ENCODE data around the gene RHEBL1. TPM values are rescaled to one million over a fixed set of nuclear protein-coding genes. Genes with fewer than 3 reads are reported as not detected.

The RHEBL1 gene
- total and polyA plus RNA-seq, 2 of the 4 experiments (the other 2 are of a cell fraction), result 0.62 to 0.72 TPM

- in situ Hi-C loops (cut with MboI; ENCODE audit: low sequenced_read_pairs), result no loop called here
- CTCF ChIA-PET, result interaction anchor here (0.5 kb wide), 1 partner anchor 146 kb away, joined by 3 read pairs; no protein-coding TSS in a partner anchor
- no peak for DNase-seq
These were observed 15.3 kb downstream of the RHEBL1 start for GRCh38 chr12:49054524-49054923.

More at GRCh38 chr12:49054524-49054923, 15.3 kb downstream of the RHEBL1 start:
- H4K20me1 ChIP-seq (ENCODE audit: insufficient read depth, low read length), result peaks cover 97% of the 10 kb centered on the region
- no peak overlapping the region for H3K23ac ChIP-seq (ENCODE audit: low read depth, low read length)
- H3K9me3 ChIP-seq (ENCODE audit: control insufficient read depth, insufficient read depth, low read length), result no peaks in the 10 kb centered on the region
- no peak overlapping the region for H3K9ac ChIP-seq (ENCODE audit: low read depth, low read length)
- no CpG with 5 or more reads among the region's 10 CpGs for WGBS, 2 experiments (ENCODE audit: extremely low coverage in 2 of 2, insufficient read length in 1 of 2)
- no peak overlapping the region for H3K27ac ChIP-seq (ENCODE audit: insufficient read depth, low read length)
- H2AK5ac ChIP-seq (ENCODE audit: low read depth, low read length), result no peak overlapping the region
- peaks cover 14% of the 10 kb centered on the region for H3K4me1 ChIP-seq (ENCODE audit: control insufficient read depth, insufficient read depth, low read length)
- no peak overlapping the region for H2AK9ac ChIP-seq (replicated peaks; ENCODE audit: low read depth, low read length, poor library complexity)
- H2BK5ac ChIP-seq (ENCODE audit: low read depth, low read length, poor library complexity, severe bottlenecking), result no peak overlapping the region
- H2BK15ac ChIP-seq (ENCODE audit: low read depth, low read length), result no peak overlapping the region
- no peak overlapping the region for H3K4me3 ChIP-seq (ENCODE audit: insufficient read depth, low read depth, low read length)
- H2AFZ ChIP-seq (replicated peaks; ENCODE audit: low read length, poor library complexity), result no peak overlapping the region
- peaks cover 33% of the 10 kb centered on the region for H3K9me1 ChIP-seq (ENCODE audit: insufficient read depth, low read length)
- H3K4ac ChIP-seq (ENCODE audit: low read depth, low read length), result no peak overlapping the region
- intact Hi-C loops (cut with micrococcal nuclease) (no loop called here), dilution Hi-C loops (cut with HindIII; ENCODE audit: low sequenced_read_pairs, unreplicated experiment) (no loop called here)
- H3K36me3 ChIP-seq (ENCODE audit: control insufficient read depth, insufficient read depth, low read length), result peaks cover 55% of the 10 kb centered on the region
- BruUV-seq (replicated peaks), result no TSS peak
- H3K79me1 ChIP-seq (ENCODE audit: low read depth in 1 of 2, low read length in 2 of 2), result peaks cover 22 to 89% of the 10 kb centered on the region in 2 experiments; a peak in 3 of 4 replicates
- H4K5ac ChIP-seq (ENCODE audit: low read depth, low read length), result no peak overlapping the region
- no peak overlapping the region for H3K56ac ChIP-seq (ENCODE audit: extremely low read depth, insufficient read depth, low read length)
- H2BK20ac ChIP-seq (ENCODE audit: low read depth, low read length), result no peak overlapping the region
- no peak overlapping the region for H4K91ac ChIP-seq (ENCODE audit: insufficient read depth, low read depth, low read length)
- no peak overlapping the region for H3K14ac ChIP-seq (replicated peaks; ENCODE audit: low read depth, low read length)
- no peak overlapping the region for H2BK120ac ChIP-seq (ENCODE audit: low read depth, low read length)
- POLR2A ChIA-PET (ENCODE audit: unreplicated experiment), result no interaction called here
- H3K18ac ChIP-seq (ENCODE audit: low read depth, low read length), result no peak overlapping the region
- no peak for ATAC-seq (ENCODE audit: low read depth)
- TF ChIP-seq MAFK (IDR thresholded peaks at IDR 0.05; ENCODE audit: low read depth, low read length) (no peak), NFE2L2 (IDR thresholded peaks at IDR 0.05; ENCODE audit: low read depth, low read length) (no peak), MAZ (IDR thresholded peaks at IDR 0.05; ENCODE audit: borderline replicate concordance, low read depth, low read length) (no peak), FOS (IDR thresholded peaks at IDR 0.05; ENCODE audit: low read depth, low read length) (no peak), RFX5 (IDR thresholded peaks at IDR 0.05; ENCODE audit: low read depth, low read length) (no peak), RCOR1 (IDR thresholded peaks at IDR 0.05; ENCODE audit: insufficient replicate concordance, low read length) (no peak), CEBPB (IDR thresholded peaks at IDR 0.05; ENCODE audit: low read depth, low read length) (no peak), SMC3 (IDR thresholded peaks at IDR 0.05; ENCODE audit: low read depth, low read length) (no peak), MXI1 (IDR thresholded peaks at IDR 0.05; ENCODE audit: borderline replicate concordance, low read depth, low read length) (no peak)
- TF ChIP-seq, protein P1, sequence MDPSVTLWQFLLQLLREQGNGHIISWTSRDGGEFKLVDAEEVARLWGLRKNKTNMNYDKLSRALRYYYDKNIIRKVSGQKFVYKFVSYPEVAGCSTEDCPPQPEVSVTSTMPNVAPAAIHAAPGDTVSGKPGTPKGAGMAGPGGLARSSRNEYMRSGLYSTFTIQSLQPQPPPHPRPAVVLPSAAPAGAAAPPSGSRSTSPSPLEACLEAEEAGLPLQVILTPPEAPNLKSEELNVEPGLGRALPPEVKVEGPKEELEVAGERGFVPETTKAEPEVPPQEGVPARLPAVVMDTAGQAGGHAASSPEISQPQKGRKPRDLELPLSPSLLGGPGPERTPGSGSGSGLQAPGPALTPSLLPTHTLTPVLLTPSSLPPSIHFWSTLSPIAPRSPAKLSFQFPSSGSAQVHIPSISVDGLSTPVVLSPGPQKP (IDR thresholded peaks at IDR 0.05; ENCODE audit: borderline replicate concordance, low read depth, low read length), result no peak
- TF ChIP-seq, protein P2, sequence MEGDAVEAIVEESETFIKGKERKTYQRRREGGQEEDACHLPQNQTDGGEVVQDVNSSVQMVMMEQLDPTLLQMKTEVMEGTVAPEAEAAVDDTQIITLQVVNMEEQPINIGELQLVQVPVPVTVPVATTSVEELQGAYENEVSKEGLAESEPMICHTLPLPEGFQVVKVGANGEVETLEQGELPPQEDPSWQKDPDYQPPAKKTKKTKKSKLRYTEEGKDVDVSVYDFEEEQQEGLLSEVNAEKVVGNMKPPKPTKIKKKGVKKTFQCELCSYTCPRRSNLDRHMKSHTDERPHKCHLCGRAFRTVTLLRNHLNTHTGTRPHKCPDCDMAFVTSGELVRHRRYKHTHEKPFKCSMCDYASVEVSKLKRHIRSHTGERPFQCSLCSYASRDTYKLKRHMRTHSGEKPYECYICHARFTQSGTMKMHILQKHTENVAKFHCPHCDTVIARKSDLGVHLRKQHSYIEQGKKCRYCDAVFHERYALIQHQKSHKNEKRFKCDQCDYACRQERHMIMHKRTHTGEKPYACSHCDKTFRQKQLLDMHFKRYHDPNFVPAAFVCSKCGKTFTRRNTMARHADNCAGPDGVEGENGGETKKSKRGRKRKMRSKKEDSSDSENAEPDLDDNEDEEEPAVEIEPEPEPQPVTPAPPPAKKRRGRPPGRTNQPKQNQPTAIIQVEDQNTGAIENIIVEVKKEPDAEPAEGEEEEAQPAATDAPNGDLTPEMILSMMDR (conservative IDR thresholded peaks at IDR 0.05; ENCODE audit: low read depth, low read length), result no peak
- TF ChIP-seq, protein P3, sequence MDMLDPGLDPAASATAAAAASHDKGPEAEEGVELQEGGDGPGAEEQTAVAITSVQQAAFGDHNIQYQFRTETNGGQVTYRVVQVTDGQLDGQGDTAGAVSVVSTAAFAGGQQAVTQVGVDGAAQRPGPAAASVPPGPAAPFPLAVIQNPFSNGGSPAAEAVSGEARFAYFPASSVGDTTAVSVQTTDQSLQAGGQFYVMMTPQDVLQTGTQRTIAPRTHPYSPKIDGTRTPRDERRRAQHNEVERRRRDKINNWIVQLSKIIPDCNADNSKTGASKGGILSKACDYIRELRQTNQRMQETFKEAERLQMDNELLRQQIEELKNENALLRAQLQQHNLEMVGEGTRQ (IDR thresholded peaks at IDR 0.05; ENCODE audit: low read depth, low read length), result no peak
- H3K4me2 ChIP-seq (ENCODE audit: low read depth, low read length), result no peak overlapping the region
- no peak overlapping the region for H4K8ac ChIP-seq (ENCODE audit: low read depth in 2 of 2, low read length in 2 of 2)
- H3K27me3 ChIP-seq (ENCODE audit: control insufficient read depth, insufficient read depth, low read length), result no peaks in the 10 kb centered on the region

All from IMR-90 (cell line).